ENCODE measurements around the gene SCP2D1.

The SCP2D1 gene

DNA sequence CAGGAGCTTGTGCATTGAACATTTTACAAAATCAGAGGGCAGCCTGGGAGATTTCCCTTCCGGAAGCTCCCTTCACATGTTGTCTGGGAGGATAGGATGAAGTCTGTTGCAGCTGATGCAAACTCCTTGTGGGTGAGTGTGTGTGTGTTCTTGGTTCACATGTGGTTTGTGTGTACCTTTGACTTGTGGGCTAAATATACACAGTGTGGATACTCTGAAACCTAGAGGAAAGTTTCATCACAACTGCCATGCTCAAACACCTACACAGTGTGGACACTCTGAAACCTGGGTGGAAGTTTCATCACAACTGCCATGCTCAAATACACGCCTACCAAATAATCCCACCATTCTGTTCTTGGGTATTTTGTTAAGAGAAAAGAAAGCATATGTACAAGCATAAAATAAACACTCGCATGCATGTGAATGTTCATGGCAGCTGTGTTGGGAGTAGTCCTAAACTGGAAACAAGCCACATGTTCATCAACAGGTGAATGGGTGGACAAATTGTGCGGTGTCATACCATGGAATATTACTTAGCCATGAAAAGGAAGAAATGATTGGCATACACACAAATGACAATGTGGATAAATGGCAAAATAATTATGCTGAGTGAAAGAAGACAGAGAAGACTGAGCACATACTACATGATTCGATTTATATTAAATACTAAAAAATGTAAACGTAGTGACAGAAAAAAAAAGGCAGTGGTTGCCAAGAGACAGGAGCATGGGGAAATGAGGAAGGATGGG is 1.8 kb downstream of the SCP2D1 start:
- no peak for DNase-seq (ENCODE audit: low spot score)

- DNase-seq (ENCODE audit: low spot score), result no peak
Measured at GRCh38 chr20:18822832-18823231, 9.2 kb downstream of the SCP2D1 start.

DNA sequence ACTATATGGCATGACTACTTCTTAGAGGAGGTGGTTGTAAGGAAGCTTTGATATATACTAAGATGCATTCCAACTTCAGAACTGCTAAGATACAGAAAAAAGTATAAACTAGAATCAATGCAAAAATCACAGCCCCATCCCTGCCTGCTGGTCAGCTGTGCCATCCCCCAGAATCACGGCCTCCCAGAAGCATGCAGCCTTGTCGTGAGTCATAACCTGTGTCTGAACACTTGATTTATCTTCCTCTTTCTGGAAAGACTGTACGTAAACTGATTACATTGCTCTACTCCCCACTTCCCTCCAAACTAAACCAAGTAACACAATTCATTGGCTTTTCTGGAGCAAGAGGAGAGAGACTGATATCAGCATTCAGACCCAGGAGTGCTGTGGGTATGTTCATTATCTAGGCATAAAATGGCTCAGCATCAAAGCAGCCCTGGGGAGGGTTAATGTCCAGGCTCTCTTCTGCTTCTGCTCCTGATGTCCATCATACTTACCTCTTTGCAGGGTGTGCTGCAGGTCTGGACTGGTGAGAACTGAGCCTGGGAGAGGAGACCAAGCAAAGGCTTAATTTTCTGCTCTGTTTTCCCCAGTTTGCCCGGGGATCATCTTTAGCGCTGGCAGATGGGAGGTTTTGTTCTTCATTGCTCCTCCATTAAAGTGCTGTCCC is 18.4 kb downstream of the SCP2D1 start:
- DNase-seq (ENCODE audit: low spot score), result no peak

GRCh38 chr20:18832546-18833200 is 19.1 kb downstream of the SCP2D1 start:
- DNase-seq (ENCODE audit: low spot score), result no peak

- no peak for DNase-seq (ENCODE audit: low spot score)
Measured at GRCh38 chr20:18835466-18836256, 22.1 kb downstream of the SCP2D1 start.

GRCh38 chr20:18837718-18838117 is 24.1 kb downstream of the SCP2D1 start:
- no peak for DNase-seq (ENCODE audit: low spot score)

GRCh38 chr20:18839507-18840247 is 26.1 kb downstream of the SCP2D1 start:
- DNase-seq (ENCODE audit: low spot score), result no peak

DNA sequence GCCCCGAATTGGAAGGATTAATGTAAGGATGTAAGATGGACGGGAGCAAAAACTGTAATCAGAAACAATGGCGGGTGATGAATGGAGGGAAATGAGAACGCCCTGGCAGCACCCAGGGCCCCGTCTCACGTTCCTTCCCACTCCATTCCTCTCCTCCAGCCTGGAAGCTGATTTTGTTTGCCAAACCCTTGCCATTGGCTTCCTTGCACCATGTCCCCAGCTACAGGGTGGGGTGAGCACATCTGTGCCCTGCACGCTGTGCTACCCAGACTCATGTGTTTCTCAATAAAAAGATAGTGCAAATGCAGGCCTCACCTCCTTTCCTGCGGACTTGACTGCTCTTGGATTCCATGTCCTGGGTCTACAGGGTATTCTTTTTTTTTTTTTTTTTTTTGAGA is 26.7 kb downstream of the SCP2D1 start:
- no peak for DNase-seq (ENCODE audit: low spot score)

DNA sequence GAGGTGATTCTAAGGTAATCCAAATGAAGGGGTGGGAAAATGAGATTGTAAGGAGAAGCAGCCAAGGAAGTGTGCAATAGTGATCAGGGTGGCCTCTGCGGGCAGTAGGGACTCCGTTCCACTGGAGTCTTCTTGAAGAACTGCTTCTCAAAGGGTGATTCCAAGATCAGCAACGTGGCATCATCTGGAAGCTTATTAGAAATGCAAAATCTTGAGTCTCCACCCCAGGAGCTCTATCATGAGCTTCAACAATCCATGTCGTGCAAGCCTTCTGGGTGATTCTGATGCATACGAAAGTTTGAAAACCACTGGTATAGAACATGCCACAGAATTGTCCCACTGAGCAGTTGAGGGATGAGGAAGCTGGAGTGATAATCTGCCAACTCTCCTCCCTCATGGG is 31.4 kb downstream of the SCP2D1 start:
- no peak for DNase-seq (ENCODE audit: low spot score)

DNA sequence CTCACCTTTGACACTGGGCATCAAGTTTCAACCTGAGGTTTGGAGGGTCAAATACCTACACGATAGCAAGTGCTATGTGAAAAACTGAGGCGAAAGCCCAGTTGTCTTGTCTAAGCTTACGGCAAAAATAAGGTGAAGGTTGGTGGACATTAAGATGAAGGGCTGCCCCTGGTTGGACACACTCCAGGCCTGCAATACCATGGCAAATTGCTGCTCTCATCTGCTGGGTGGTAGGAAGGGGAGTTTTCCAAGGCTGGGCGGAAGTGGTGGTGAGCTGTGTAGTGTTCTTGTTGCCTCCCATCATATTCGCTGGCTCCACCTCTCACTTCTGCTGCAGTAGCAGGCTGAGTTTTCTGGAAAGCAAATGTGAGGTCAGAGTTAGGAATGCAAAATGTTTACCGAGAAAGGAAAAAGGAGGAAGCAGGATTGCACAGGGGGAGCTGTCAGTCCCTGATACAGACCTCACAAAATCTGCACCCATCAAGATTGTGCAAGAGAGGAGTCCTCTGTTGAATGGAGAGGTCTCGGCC is 33.7 kb downstream of the SCP2D1 start:
- DNase-seq (ENCODE audit: low spot score), result no peak

- DNase-seq (ENCODE audit: low spot score), result no peak
Measured at GRCh38 chr20:18849131-18849530, 35.5 kb downstream of the SCP2D1 start.

GRCh38 chr20:18851629-18852028 is 38.0 kb downstream of the SCP2D1 start:
- no peak for DNase-seq (ENCODE audit: low spot score)

DNA sequence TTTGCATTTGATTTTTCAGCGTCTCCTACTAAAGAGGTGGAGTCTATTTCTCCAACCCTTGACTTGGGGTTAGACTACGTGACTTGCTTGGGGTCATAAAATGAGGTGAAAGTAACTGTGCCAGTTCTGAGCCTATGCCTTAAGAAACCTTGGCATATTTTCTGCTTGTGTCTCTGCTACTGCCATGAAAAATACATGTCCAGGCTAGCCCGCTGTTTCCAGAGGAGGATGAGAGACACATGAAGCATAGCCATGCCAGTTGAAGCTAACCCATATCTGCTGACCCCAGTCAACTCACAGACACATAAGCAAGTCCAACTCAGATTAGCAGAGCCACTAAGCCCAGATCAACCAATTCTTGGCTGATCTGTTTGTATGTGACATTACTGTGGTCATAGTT is 38.7 kb downstream of the SCP2D1 start:
- no peak for DNase-seq (ENCODE audit: low spot score)

DNA sequence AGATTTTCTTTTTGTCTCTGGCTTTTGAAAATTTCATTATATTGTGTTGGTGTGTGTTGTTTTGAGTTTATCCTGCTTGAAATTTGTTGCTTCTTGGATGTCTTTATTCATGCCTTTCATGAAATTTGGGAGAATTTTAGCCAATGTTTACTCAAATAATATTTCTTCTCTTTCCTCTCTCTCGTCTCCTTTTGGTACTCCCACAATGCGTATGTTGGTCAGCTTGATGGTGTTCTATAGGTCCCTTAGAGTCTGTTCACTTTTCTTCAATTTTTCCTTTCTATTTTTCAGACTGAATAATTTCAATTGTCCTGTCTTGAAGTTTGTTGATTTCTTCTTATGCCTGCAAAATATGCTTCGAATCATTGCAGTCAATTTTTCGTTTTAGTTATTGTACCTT is 39.6 kb downstream of the SCP2D1 start:
- DNase-seq (ENCODE audit: low spot score), result no peak

DNA sequence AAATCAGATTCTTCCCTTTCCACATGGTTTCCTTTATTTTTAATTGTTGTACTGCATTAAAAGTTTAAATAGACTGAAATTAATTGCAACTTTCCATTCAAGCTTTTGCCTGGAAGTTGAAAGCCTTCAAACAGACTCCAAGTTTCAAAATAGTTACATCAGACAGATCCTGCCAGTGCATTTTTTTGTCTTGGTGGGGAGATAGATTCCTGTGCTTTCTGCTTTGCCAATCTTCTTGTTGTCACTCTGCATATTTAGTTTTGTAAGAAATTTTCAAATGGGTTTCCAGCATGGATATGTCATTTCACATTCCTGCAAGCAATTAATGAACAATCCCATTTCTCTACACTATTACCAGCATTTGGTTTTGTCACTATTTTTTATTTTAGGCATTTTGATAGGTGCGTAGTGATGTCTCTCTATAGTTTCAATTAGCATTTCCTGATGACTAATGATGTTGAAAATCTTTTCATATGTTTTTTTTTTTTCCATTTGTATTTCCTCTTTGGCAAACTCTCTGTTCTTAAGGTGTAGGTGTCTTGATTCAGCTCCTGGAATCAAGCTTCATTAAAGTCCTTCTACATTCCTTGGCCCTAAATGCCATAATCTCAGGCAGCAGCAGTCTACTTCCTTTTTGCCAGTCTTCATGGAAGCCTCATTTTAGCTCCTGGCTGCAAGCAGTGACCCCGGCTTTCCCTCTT is 40.5 kb downstream of the SCP2D1 start:
- no peak for DNase-seq (ENCODE audit: low spot score)

DNA sequence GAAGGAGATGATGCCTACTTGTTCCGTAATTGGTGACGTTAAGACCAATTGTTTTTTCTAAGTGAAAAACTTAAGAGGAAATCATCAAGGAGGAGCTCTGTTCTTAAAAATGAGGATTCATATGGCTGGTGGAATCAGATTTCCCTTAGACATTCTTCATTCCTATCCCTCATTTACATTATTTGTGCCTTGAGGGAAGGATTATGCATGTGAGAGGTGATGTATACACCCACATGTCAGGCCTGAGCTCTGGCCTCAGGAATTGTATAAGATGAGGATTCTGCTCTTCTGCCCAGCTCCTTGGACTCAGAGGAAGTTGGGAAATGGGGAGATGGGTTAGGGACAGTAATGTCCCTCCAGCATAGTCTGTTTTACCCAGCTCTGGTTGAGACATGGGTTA is 42.3 kb downstream of the SCP2D1 start:
- no peak for DNase-seq (ENCODE audit: low spot score)

GRCh38 chr20:18856873-18857272 is 43.3 kb downstream of the SCP2D1 start:
- no peak for DNase-seq (ENCODE audit: low spot score)

GRCh38 chr20:18857640-18858039 is 44.1 kb downstream of the SCP2D1 start:
- DNase-seq (ENCODE audit: low spot score), result no peak

DNA sequence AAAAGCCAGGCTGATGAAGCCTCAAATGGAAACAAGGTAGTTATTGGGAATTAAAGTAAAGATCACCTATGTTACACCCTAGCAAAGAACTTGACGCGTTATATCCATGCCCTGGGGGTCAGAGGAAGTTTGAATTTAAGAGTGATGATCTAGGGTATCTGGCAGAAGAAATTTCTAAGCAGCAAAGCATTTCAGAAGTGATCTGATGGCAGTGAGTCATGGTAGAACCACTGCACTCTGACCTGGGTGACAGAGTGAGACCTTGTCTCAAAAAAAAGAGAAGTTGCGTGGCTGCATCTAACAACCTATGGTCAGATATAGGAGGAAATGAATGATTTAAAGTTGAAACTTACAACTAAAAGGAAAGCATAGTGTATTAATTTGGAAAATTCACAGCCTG is 45.2 kb downstream of the SCP2D1 start:
- no peak for DNase-seq (ENCODE audit: low spot score)
